Germinal center (tissue), 1 donor: ENCODE data around the gene CCDC154.
A peak's percentile ranks its signal among the peaks of the same experiment; 100 is the strongest.
"Not testable (repeated sequence)": the region's sequence is repeated elsewhere in the genome, so short reads cannot be mapped to it uniquely, and the experiment has no call there.

Experiments
- DNase-seq: peaks from one replicate; pipeline ENCODE4 v3.0.0; 2012; ENCODE audit warnings: mixed read lengths, low spot score

Gene CCDC154

DNA sequence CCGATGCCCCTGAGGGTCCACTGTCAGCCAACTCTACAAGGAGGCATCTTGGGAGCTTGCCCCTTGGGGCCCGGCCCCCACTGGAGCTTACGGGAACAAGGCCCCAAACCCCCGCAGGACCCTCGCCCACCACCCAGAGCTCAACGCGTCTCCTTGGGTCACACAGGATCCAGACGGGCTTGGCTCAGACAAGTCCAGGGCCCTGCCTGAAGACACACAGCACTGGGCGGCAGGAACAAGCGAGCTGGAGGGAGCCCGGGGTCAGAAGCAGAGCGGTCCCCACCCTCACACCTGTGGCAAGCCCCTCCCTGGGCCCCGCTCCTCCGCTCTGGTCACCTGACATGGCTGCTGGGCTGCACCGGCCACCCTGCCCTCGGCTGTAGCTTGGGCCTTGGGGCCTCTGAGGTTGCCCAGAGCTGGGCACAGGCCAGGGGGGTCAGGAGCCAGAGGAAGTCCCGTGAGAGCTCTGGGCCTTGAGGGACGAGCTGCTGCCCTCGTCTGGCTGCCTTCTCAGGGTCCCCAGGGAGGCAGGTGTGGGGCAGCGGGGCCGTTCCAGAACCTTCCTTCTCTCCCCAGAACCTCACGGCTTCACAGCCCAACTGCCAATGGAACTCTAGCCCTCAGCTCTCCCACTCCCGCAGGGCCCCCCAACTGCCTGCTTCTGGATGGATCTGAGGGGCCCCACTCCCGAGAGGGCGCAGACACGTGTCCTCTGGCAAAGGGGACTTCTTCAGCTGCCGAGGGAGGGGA lies at the start of gene CCDC154:
Gene CCDC154, minus strand, starts transcription at position 577 of the 750 bp plus-strand sequence. Its CDS starts 234 bp downstream, at position 343.
- DNase-seq, result no peak

GRCh38 chr16:1493746-1494094 lies 49.4 kb upstream of the CCDC154 start:
- DNase-seq, result no peak

- peak; percentile 97 for DNase-seq
Measured at GRCh38 chr16:1492923-1493745, 48.8 kb upstream of the CCDC154 start, which contains the start of gene TELO2. Gene TELO2, plus strand, starts transcription at chr16:1493360. Its CDS starts 922 bp downstream, at chr16:1494282.

DNA sequence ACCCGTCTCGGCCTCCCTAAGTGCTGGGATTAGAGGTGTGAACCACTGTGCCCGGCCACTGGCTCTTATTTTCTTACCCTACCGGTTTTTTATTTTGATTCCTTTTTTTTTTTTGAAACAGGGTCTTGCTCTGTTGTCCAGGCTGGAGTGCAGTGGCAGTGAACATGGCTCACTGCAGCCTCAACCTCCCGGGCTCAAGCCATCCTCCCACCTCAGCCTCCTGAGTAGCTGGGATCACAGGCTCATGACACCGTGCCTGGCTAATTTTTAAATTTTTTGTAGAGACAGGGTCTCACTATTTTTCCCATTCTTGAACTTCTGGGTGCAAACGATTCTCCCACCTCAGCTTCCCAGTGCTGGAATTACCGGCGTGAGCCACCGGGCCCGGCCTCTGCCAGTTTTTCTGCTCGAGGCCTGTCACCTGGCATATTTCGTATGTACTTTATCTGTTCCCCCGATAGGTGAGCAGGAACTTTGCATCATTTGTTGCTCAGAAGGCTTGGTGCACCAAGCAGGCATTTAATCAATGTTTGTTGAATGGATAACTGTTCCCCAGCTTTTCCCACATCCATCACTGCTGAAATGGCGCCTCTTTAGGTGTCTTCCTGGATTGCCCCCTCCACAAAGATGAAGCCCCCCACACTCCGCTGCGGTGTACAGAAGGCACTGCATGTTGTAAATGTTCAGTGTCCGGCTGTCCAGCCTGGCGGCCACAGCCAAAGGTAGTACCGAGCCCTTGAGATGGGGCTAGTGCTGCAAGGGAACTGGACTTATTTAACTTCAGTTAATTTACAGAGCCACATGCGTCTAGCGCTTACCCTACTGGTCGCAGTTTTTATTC lies 47.9 kb upstream of the CCDC154 start:
- DNase-seq, result no peak

DNA sequence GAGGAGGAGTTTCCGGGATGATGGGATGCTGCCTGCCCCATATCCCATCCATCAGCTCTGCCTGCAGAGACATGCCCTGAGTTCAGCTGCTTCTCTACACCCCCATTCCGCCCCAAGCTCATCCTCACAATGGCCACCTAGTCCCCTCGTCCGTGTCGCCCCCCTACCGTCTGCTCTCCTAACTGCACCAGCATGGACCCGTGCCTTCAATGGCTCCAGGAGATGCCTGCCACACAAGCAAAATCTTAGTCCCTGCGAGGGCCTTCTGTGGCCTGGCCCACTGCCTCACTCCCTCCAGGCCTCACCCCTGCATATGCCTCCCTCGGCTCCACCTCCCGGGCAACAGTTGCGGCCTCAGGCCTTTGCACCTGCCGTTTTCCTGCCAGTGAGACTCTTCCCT lies 47.0 kb upstream of the CCDC154 start:
- no peak for DNase-seq

DNA sequence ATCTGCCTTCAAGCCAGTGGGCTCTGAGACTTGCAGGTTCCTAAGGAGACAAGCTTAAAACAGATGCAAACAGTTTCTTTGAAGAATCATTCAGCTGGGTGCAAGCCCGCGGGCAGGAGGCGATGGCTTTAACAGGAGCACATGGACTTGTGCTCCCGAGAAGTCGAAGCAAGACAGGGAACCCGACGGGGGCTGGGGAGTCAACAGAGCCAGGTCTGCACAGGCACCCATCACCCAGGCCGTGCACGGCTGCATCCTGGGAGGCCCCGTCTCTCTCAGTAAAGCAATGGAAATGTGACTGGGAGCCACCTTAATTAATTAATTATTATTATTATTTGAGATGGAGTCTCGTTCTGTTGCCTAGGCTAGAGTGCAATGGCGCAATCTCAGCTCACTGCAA lies 44.7 kb upstream of the CCDC154 start:
- no peak for DNase-seq

- no peak for DNase-seq
Measured at GRCh38 chr16:1488619-1489018, 44.3 kb upstream of the CCDC154 start, which contains the start of gene PTX4. Gene PTX4, minus strand, starts transcription at chr16:1488944. Its CDS starts 35 bp downstream, at chr16:1488909.

- DNase-seq, result no peak
Measured at GRCh38 chr16:1488054-1488601, 43.8 kb upstream of the CCDC154 start.

- no peak for DNase-seq
Measured at GRCh38 chr16:1487395-1488053, 43.2 kb upstream of the CCDC154 start.

DNA sequence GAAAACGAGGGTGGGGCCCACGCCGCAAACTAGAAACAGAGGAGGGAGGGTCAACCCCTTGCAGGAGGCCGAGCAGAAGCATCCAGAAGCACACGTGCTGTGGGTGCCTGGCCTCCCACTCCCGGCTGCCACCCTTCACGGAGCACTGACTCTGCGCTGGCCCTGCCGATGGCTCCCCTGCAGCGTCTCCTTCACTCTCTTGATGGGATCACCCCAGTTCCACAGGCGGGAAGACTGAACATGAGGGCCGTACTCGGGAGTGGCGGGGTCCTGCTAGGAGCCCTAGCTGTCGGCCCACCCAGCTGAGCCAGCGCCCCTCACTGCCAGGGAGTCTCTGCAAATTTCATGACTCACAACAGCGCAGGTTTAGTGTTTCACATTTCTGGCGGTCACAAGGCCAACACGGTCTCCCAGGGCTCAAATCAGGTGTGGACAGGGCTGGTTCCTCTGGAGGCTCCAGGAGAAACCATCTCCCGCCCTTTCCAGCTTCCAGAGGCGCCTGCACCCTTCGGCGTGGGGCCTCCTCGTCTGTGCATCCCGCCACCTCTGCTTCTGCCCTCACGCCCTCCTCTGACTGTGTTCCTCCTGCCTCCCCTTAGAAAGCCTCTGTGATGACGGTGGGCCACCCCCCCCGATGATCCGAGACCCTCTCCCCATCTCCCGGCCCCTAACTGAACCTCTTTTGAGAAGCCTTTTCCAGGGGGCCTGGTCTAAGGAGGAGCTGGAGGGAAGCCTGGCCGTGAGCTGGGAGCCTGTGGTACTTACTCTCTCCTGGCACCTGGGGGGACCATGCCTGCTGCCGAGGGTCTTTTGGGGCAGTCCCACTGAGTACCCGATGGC lies 42.4 kb upstream of the CCDC154 start:
- no peak for DNase-seq

DNA sequence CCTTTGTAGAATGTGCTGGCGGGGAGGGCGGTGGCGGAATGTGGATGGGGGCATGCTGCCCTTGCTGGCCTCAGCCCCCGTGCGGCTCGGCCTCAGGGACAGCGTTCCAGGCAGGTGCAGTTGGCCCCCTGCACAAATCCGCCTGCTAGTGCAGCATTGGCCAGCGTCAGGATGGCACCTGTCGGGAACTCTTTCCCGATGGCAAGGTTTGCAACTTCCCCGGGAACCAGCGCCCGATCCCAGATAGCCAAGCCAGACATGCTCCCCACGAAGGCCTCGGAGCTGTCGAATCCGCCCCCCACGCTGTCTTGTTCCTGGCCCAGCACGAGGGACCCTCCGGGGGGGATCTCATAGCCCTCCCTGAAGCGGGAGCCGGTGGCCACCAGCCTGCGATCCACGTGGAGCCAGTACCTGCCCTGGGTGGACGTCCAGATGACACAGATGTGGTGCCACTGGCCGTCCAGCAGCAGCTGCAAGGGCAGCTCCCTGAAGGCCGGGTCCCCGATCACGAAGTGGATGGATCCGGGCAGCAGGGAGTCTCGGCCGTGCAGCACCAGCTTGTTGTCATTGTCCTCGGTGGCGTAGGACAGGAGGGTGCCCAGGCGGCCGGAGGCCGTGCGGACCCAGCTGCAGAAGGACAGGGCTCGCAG lies 41.6 kb upstream of the CCDC154 start:
- no peak for DNase-seq

- DNase-seq, result no peak
Measured at GRCh38 chr16:1481906-1482835, 37.8 kb upstream of the CCDC154 start.

DNA sequence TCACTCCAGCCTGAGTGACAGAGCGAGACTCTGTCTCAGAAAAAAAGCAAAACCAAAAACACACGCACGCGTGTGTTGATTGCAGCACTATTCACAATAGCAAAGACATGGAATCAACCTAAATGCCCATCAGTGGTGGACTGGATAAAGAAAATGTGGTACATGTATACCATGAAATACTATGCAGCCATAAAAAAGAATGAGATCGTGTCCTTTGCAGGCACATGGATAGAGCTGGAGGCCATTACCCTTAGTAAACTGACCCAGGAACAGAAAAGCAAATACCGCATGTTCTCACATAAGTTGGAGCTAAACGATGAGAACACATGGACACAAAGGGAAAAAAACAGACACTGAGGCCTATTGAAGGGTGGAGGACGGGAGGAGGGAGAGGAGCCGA lies 34.6 kb upstream of the CCDC154 start:
- not testable (repeated sequence) for DNase-seq

- DNase-seq, result no peak
Measured at GRCh38 chr16:1477033-1477432, 32.7 kb upstream of the CCDC154 start.

GRCh38 chr16:1475552-1476114 lies 31.3 kb upstream of the CCDC154 start:
- DNase-seq, result no peak

DNA sequence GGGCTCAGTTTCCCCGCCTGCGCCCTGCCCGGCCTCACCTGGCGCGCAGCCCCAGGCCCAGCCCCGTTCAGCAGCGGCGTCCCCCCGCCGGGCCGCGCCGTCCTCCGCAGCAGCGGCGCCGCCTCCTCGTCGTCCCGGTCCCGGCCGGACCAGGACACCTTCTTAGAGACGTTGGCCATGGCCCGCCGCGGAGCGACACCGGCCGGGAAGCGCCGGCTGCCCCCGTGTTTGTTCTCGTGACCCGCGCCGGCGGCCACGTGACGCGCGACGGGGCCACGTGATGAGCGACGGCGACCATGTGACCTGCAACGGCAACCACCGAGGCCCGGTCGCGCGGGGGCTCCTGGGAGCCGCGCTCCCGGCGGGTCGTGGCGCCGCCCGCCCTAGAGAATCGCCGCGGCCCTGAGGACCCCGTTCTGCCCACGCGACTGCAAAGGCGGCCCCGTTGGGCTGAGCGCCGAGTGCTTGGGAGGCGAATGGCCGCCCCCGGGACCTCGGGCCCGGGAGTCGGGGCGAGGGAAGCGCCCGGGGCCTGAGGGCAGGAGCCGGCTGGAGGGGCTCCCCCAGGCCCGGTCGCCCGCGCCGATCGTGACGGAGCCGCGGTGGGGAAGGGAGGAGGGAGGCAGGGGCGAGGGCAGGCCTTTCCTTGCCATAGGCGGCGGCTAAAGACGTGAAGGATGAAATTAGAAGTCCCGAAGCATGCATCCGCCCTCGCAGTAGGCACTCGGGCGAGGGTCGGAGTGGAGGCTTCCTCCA lies 30.6 kb upstream of the CCDC154 start, which contains the start of gene CLCN7:
Gene CLCN7, minus strand, starts transcription at position 233 of the 756 bp plus-strand sequence. Its CDS starts 54 bp downstream, at position 179.
- peak; percentile 94 for DNase-seq

DNA sequence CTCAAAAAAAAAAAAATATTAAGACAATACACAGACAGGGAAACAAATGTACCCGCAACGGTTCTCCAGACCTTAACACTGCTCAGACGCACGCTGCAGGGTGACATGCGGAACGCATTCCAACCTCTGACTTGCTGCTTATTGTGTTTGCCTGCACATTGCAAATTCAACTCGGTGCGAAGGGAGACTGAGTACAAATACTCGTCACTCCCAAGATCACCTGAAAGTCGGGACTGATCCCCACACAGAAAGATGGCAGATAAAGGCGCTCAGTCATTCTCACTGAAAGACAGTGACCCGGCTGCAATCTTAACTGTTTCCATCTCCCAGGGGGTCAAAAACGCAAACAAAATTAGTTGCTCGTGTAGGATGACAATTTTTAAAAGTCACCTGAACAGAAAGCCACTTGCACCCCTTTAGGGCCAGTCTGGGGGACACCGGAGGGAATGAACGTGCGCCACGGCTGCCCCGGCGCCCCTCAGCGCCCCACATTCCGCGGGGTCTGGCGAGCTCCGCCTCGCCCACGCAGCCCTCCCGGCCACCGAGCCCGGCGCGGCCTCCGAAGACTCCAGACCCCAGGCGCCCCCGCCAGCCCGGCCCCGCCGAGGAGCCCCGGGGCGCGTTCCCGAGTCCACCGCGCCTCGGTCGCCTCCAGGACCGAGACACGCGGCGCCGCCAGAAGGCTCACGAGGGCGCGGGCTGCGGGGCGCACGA lies 29.9 kb upstream of the CCDC154 start:
- peak; percentile 34 for DNase-seq
